Subcutaneous adipose tissue (tissue), 4 donors: ENCODE results near the gene ADAMTSL3. TPM values are rescaled to one million over a fixed set of nuclear protein-coding genes. Genes with fewer than 3 reads are reported as not detected.

Source experiments
- CTCF ChIP-seq: fragments of 450-650 bp; IDR thresholded peaks from one replicate; pipeline ENCODE4 v1.5.1; 2016; ENCODE audit warnings: low read depth, mild to moderate bottlenecking, control low read depth, antibody characterized with exemption, moderate library complexity
- total RNA-seq, 4 donors: library from RNA; depleted of rRNA; stranded (reverse); fragments of >200 nt; gene quantifications; one replicate each; pipeline ENCODE4 v1.1.0, GENCODE V29; 2016

The ADAMTSL3 gene
- total RNA-seq, 4 donors from 2014 or later: 1.5 to 4.0 (median 2.3) TPM

DNA sequence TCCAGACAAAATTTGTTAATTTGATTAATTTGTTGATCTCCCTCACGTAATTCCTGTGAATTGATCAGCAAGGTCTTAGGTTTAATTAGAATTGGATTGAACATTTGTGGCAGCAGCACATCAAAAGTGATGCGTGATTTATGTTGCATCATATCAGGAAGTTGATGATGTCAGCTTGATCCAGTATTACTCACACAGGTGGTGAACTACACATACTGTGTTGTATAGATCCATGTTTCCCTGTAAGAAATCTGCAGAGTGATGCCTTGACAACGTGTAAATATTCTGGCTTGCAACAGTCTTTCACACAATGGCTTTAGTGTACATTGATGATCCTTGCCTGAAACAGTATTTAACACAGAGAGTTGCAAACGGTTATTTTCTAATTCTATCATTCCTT lies 200.4 kb downstream of the ADAMTSL3 start:
- TF ChIP-seq CTCF: no peak

DNA sequence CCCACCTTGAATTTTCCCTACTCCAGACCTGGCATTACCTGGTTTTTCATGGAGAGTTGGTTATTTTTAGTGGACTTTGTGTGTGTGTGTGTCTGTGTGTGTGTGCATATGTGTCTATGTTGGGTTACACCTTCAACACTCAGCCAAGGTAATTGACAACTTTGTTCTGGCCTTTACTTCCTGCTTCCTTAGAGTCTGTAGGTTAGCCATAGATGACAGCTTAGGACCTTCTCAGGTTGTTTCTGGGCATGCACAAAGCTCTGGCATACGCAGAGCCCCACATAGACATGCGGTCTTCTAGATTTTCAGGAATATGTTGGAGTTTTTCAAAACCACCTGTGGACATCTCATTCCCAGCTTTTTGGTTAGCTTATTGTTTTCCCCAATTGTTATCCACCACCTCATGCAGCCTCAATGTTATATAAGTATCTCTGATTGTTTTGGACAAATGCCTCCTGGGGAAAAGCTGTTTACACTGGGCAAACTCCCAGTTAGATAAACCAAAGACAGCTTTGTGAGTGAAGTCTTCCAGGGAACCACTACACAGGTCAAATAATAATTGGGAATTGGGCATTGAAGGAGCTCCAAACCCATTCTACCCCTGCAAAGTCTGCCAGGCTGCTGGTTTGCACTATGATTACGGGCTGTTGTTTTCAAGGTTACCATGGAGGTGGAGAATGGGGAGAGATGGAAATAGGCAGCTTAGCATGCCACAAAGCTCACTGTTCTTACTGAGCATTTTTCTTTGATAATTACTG lies 201.2 kb downstream of the ADAMTSL3 start:
- no peak for TF ChIP-seq CTCF

GRCh38 chr15:83855956-83856355 lies 202.0 kb downstream of the ADAMTSL3 start:
- TF ChIP-seq CTCF: no peak

DNA sequence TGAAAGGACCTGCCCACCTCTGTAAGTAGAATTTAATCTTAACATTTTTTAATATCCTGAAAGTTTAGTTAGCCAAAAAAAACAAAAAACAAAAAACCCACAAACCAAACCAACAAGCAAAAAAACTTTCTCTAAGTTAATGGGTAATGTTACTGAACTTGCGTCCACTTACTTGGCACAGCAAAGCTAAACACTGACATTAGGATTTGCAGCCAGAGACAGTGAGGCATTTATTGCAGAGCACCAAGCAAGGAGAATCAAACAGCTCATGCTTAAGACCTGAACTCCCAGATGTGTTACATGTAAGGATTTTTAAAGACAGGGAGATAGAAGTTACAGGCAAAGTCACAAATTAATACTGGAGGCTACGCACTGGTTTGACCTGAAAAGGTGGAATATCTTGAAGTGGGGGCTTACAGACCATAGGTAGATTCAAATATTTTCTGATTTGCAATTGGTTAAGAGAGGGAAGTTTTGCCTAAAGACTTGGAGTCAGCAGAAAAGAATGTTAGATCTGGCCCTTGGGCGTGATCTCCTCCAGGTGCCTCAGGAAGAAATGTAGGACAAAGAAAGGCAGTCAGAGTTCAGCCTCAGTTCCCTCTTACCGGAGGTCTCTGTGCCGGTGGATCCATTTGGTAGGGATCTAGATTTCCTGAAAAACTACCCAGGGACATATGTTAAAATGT lies 205.0 kb downstream of the ADAMTSL3 start:
- TF ChIP-seq CTCF: no peak

- TF ChIP-seq CTCF: no peak
These were observed 212.8 kb downstream of the ADAMTSL3 start for GRCh38 chr15:83866692-83867091.

GRCh38 chr15:83869341-83869740 lies 215.4 kb downstream of the ADAMTSL3 start:
- no peak for TF ChIP-seq CTCF

DNA sequence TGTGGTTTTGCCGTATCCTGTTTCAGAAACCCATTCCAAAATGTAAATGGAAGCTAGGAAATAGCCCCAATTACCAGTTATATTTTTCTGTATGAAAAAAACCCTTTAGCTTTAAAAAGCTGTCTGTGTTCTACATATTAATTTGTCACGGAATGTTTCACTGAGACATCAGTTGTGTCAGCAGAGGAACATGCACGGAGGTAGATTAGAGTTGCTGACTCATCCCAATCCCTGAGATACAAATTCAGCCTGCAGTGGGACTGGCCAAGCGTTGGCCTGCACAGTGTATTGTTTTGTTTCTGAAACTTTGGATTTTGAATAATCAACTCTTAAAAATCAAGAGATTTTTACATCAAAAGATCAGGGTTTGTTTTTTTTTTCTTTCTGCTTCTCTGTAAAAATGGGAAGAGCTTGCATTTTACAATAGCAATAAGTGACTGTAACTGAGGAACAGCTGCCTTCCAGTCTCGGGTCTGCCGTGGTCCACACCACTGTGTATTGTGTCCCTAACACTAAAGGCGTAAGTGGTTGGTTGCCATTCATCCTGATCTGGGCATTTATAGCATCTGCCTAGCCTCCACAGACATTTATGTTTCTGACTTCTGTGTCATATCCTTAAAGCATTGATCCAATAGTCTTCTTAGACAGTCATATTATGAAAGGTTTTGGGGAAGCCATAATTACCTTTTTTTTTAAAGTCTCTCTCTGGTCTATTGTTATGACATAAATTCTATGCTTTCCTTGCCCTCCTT lies 218.1 kb downstream of the ADAMTSL3 start:
- TF ChIP-seq CTCF: no peak
